ENCODE results near the gene MIPOL1. TPM values are rescaled to one million over a fixed set of nuclear protein-coding genes. Genes with fewer than 3 reads are reported as not detected.

MIPOL1 gene
- total and polyA plus RNA-seq, 2 of the 4 experiments (the other 2 are of a cell fraction) = 2.7 to 5.9 TPM

DNA sequence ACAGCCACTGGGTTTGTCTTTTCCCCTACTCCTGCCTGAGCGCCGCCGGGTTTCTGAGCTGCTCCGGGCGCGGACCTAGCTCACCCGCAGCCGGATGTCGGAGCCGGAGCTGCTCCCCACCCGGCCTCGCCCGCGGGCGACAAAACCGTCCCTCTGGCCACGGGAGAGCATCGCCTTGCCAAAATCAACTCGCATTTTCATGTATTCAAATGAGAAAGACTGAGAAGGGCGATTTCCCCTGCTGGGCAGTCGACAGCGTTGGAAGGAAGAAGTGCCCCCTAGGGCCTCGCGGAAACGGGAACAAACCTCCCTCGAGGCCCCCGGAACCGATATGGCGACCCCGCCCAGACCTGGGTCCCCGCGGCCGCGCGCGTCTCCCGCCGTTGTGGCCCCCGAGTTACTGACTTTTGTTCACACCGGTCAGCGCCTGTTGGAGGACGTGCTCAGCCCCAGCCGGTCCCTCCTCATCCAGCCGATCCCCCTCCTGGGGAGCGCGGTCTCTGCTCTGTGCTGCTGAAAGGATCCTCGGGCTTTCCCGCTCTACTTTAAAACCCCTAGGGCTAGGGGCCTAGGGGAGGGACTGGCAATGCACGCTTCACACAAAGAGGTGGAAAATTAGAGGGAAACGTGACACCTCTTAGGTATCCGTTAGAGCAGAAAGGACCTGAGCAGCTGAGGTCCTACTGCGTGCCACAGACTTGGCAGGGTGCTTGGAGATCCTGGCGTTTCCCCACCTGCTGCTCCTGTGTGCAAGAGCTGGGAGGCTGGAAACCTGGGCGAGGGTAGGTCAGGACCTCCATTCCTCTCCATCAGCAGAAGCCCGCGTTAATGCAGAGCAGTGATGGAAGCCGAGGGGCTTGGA is 402.0 kb downstream of the MIPOL1 start:
- no peak for DNase-seq
- Histone ChIP-seq H3K4me2 (ENCODE audit: low read depth, low read length) (peak overlapping the region; percentile 61), H3K9ac (ENCODE audit: low read depth, low read length) (no peak overlapping the region), H3K56ac (ENCODE audit: extremely low read depth, insufficient read depth, low read length) (no peak overlapping the region), H3K14ac (replicated peaks; ENCODE audit: low read depth, low read length) (no peak overlapping the region), H3K9me1 (ENCODE audit: insufficient read depth, low read length) (0 out of 2 replicates have a peak, but pooled peaks cover 3% of the 10 kb centered on the region), H3K18ac (ENCODE audit: low read depth, low read length) (no peak overlapping the region), H2AK5ac (ENCODE audit: low read depth, low read length) (no peak overlapping the region), H3K79me1 (ENCODE audit: low read depth in 1 of 2, low read length in 2 of 2) (no peaks in the 10 kb centered on the region), H4K5ac (ENCODE audit: low read depth, low read length) (no peak overlapping the region), H2BK5ac (ENCODE audit: low read depth, low read length, poor library complexity, severe bottlenecking) (no peak overlapping the region), H2AFZ (replicated peaks; ENCODE audit: low read length, poor library complexity) (no peak overlapping the region), H3K9me3 (ENCODE audit: control insufficient read depth, insufficient read depth, low read length) (peaks cover 28% of the 10 kb centered on the region), H2BK20ac (ENCODE audit: low read depth, low read length) (no peak overlapping the region), H2AK9ac (replicated peaks; ENCODE audit: low read depth, low read length, poor library complexity) (no peak overlapping the region), H3K4me3 (ENCODE audit: insufficient read depth, low read depth, low read length) (no peak overlapping the region), H4K91ac (ENCODE audit: insufficient read depth, low read depth, low read length) (no peak overlapping the region), H3K36me3 (ENCODE audit: control insufficient read depth, insufficient read depth, low read length) (no peaks in the 10 kb centered on the region), H4K8ac (ENCODE audit: low read depth in 2 of 2, low read length in 2 of 2) (no peak overlapping the region), H3K4ac (ENCODE audit: low read depth, low read length) (no peak overlapping the region), H2BK120ac (ENCODE audit: low read depth, low read length) (no peak overlapping the region), H3K23ac (ENCODE audit: low read depth, low read length) (peak overlapping the region; percentile 17; the same call in 1 of the 2 replicates), H4K20me1 (ENCODE audit: insufficient read depth, low read length) (no peaks in the 10 kb centered on the region), H3K4me1 (ENCODE audit: control insufficient read depth, insufficient read depth, low read length) (peaks cover 5% of the 10 kb centered on the region; the same call in 1 of the 2 replicates), H2BK15ac (ENCODE audit: low read depth, low read length) (no peak overlapping the region), H3K27ac (ENCODE audit: insufficient read depth, low read length) (no peak overlapping the region), H3K27me3 (ENCODE audit: control insufficient read depth, insufficient read depth, low read length) (peaks cover 92% of the 10 kb centered on the region)
- intact Hi-C loops (cut with micrococcal nuclease) = loop anchor here (5.0 kb wide), 1 partner anchor 108 kb away; no protein-coding TSS in a partner anchor
- WGBS, 2 experiments (ENCODE audit: extremely low coverage in 2 of 2, insufficient read length in 1 of 2) = 0% methylated on average over 2 of the region's 57 CpGs; no CpG with 5 or more reads in 1 of the 2 experiments
- CTCF ChIA-PET = interaction anchor here (0.9 kb wide), 1 partner anchor 201 kb away, joined by 3 read pairs; no protein-coding TSS in a partner anchor
- dilution Hi-C loops (cut with HindIII; ENCODE audit: low sequenced_read_pairs, unreplicated experiment) = no loop called here
- POLR2A ChIA-PET (ENCODE audit: unreplicated experiment) = no interaction called here
- no TSS peak for BruUV-seq (replicated peaks)
- no peak for TF ChIP-seq CHD1 (IDR thresholded peaks at IDR 0.05; ENCODE audit: low read depth, low read length)
- no peak for TF ChIP-seq RCOR1 (IDR thresholded peaks at IDR 0.05; ENCODE audit: insufficient replicate concordance, low read length)
- TF ChIP-seq FOS (IDR thresholded peaks at IDR 0.05; ENCODE audit: low read depth, low read length) = no peak
- TF ChIP-seq POLR2A (IDR thresholded peaks at IDR 0.05; ENCODE audit: low read depth, low read length) = no peak
- TF ChIP-seq SMC3 (IDR thresholded peaks at IDR 0.05; ENCODE audit: low read depth, low read length) = no peak
- TF ChIP-seq BHLHE40 (IDR thresholded peaks at IDR 0.05; ENCODE audit: low read depth, low read length) = no peak
- no peak for TF ChIP-seq NFE2L2 (IDR thresholded peaks at IDR 0.05; ENCODE audit: low read depth, low read length)
- no peak for ATAC-seq (ENCODE audit: low read depth)
- in situ Hi-C loops (cut with MboI; ENCODE audit: low sequenced_read_pairs) = no loop called here
